ENCODE data around the gene PALB2. TPM values are rescaled to one million over a fixed set of nuclear protein-coding genes. Genes with fewer than 3 reads are reported as not detected.

The PALB2 gene
- total and polyA plus RNA-seq, 9 of the 15 experiments (the other 6 are each of a cell fraction or from before 2014, with no cell fraction given) = 7.0 to 25.8 (median 15.2) TPM

- peak; percentile 14; the same call in 1 of the 2 replicates for TF ChIP-seq SOX6 (IDR thresholded peaks at IDR 0.05)
- no peak for TF ChIP-seq KDM2B (CRISPR knock-in tag; IDR thresholded peaks at IDR 0.05)
- TF ChIP-seq XRCC5 (IDR thresholded peaks at IDR 0.05; ENCODE audit: low read depth, low read length) = peak; percentile 39; the same call in 1 of the 2 replicates
- TF ChIP-seq TBP (optimal IDR thresholded peaks at IDR 0.05; ENCODE audit: low read depth, low read length) = peak; percentile 46
- TF ChIP-seq, protein P1, sequence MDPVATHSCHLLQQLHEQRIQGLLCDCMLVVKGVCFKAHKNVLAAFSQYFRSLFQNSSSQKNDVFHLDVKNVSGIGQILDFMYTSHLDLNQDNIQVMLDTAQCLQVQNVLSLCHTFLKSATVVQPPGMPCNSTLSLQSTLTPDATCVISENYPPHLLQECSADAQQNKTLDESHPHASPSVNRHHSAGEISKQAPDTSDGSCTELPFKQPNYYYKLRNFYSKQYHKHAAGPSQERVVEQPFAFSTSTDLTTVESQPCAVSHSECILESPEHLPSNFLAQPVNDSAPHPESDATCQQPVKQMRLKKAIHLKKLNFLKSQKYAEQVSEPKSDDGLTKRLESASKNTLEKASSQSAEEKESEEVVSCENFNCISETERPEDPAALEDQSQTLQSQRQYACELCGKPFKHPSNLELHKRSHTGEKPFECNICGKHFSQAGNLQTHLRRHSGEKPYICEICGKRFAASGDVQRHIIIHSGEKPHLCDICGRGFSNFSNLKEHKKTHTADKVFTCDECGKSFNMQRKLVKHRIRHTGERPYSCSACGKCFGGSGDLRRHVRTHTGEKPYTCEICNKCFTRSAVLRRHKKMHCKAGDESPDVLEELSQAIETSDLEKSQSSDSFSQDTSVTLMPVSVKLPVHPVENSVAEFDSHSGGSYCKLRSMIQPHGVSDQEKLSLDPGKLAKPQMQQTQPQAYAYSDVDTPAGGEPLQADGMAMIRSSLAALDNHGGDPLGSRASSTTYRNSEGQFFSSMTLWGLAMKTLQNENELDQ (CRISPR knock-in tag; IDR thresholded peaks at IDR 0.05; ENCODE audit: borderline replicate concordance) = 0 out of 2 replicates have a peak, but pooled peaks have one; percentile 1
- TF ChIP-seq, protein P2, sequence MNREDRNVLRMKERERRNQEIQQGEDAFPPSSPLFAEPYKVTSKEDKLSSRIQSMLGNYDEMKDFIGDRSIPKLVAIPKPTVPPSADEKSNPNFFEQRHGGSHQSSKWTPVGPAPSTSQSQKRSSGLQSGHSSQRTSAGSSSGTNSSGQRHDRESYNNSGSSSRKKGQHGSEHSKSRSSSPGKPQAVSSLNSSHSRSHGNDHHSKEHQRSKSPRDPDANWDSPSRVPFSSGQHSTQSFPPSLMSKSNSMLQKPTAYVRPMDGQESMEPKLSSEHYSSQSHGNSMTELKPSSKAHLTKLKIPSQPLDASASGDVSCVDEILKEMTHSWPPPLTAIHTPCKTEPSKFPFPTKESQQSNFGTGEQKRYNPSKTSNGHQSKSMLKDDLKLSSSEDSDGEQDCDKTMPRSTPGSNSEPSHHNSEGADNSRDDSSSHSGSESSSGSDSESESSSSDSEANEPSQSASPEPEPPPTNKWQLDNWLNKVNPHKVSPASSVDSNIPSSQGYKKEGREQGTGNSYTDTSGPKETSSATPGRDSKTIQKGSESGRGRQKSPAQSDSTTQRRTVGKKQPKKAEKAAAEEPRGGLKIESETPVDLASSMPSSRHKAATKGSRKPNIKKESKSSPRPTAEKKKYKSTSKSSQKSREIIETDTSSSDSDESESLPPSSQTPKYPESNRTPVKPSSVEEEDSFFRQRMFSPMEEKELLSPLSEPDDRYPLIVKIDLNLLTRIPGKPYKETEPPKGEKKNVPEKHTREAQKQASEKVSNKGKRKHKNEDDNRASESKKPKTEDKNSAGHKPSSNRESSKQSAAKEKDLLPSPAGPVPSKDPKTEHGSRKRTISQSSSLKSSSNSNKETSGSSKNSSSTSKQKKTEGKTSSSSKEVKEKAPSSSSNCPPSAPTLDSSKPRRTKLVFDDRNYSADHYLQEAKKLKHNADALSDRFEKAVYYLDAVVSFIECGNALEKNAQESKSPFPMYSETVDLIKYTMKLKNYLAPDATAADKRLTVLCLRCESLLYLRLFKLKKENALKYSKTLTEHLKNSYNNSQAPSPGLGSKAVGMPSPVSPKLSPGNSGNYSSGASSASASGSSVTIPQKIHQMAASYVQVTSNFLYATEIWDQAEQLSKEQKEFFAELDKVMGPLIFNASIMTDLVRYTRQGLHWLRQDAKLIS (CRISPR knock-in tag; IDR thresholded peaks at IDR 0.05) = 0 out of 2 replicates have a peak, but pooled peaks have one; percentile 85
- no peak for TF ChIP-seq MECOM (CRISPR knock-in tag; IDR thresholded peaks at IDR 0.05)
- TF ChIP-seq RCOR1 (IDR thresholded peaks at IDR 0.05; ENCODE audit: borderline replicate concordance in 1 of 2, low read depth in 2 of 2, low read length in 2 of 2) = peak in 1 of 2 experiments; percentile 46; a peak in 1 of 4 replicates
- TF ChIP-seq TAF9B (IDR thresholded peaks at IDR 0.05; ENCODE audit: partially characterized antibody) = peak; percentile 52
- TF ChIP-seq FOXM1 (IDR thresholded peaks at IDR 0.05; ENCODE audit: low read depth) = peak; percentile 41; the same call in 1 of the 2 replicates
- no peak for TF ChIP-seq FOXM1 (CRISPR knock-in tag; IDR thresholded peaks at IDR 0.05; ENCODE audit: low read depth)
- TF ChIP-seq GTF2E2 (tag; IDR thresholded peaks at IDR 0.05) = peak; percentile 56; the same call in 1 of the 2 replicates
- TF ChIP-seq CREM (IDR thresholded peaks at IDR 0.05; ENCODE audit: low read depth) = peak; percentile 65; the same call in 1 of the 2 replicates
- peak in 1 of 2 experiments; percentile 19; a peak in 1 of 4 replicates for TF ChIP-seq KDM1A (IDR thresholded peaks at IDR 0.05)
- TF ChIP-seq, protein P3, sequence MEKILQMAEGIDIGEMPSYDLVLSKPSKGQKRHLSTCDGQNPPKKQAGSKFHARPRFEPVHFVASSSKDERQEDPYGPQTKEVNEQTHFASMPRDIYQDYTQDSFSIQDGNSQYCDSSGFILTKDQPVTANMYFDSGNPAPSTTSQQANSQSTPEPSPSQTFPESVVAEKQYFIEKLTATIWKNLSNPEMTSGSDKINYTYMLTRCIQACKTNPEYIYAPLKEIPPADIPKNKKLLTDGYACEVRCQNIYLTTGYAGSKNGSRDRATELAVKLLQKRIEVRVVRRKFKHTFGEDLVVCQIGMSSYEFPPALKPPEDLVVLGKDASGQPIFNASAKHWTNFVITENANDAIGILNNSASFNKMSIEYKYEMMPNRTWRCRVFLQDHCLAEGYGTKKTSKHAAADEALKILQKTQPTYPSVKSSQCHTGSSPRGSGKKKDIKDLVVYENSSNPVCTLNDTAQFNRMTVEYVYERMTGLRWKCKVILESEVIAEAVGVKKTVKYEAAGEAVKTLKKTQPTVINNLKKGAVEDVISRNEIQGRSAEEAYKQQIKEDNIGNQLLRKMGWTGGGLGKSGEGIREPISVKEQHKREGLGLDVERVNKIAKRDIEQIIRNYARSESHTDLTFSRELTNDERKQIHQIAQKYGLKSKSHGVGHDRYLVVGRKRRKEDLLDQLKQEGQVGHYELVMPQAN (IDR thresholded peaks at IDR 0.05; ENCODE audit: borderline replicate concordance) = peak; percentile 36; the same call in 1 of the 2 replicates
- no peak for TF ChIP-seq NFRKB (IDR thresholded peaks at IDR 0.05; ENCODE audit: low read depth)
- 0 out of 2 replicates have a peak, but pooled peaks have one; percentile 23 for TF ChIP-seq HLTF (IDR thresholded peaks at IDR 0.05)
- TF ChIP-seq SRSF3 (IDR thresholded peaks at IDR 0.05; ENCODE audit: insufficient read depth, low read length) = no peak
- TF ChIP-seq, protein P4, sequence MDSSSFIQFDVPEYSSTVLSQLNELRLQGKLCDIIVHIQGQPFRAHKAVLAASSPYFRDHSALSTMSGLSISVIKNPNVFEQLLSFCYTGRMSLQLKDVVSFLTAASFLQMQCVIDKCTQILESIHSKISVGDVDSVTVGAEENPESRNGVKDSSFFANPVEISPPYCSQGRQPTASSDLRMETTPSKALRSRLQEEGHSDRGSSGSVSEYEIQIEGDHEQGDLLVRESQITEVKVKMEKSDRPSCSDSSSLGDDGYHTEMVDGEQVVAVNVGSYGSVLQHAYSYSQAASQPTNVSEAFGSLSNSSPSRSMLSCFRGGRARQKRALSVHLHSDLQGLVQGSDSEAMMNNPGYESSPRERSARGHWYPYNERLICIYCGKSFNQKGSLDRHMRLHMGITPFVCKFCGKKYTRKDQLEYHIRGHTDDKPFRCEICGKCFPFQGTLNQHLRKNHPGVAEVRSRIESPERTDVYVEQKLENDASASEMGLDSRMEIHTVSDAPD (CRISPR knock-in tag; IDR thresholded peaks at IDR 0.05) = no peak
These were observed 38.3 kb upstream of the PALB2 start (continued) for GRCh38 chr16:23679274-23679985.

Measured in K562 (cell line).